ENCODE measurements around the gene AGMO. TPM values are rescaled to one million over a fixed set of nuclear protein-coding genes. Genes with fewer than 3 reads are reported as not detected.

AGMO gene
- total and polyA plus RNA-seq, 12 donors = 0.12 to 0.70 (median 0.40) TPM

- Histone ChIP-seq H3K9me3 (peaks cover 0 to 6% (median 0%) of the 10 kb centered on the region in 11 donors), H3K27ac (no peak overlapping the region), H3K4me3 (no peak overlapping the region), H3K27me3 (no peaks in the 10 kb centered on the region), H3K36me3 (no peaks in the 10 kb centered on the region), H3K4me1 (no peaks in the 10 kb centered on the region)
- intact Hi-C loops (cut with DNase I) = no loop called here
- ATAC-seq (no peak), DNase-seq (no peak)
- WGBS, 2 donors = 88 to 94% methylated on average over 2 of the region's 2 CpGs
- TF ChIP-seq CTCF (IDR thresholded peaks at IDR 0.05) = no peak
Measured at GRCh38 chr7:15402436-15403136, 159.2 kb downstream of the AGMO start.

GRCh38 chr7:15400440-15400839 lies 161.4 kb downstream of the AGMO start:
- Histone ChIP-seq H3K4me3 (no peak overlapping the region), H3K27me3 (no peaks in the 10 kb centered on the region), H3K36me3 (no peaks in the 10 kb centered on the region), H3K27ac (no peak overlapping the region), H3K4me1 (no peaks in the 10 kb centered on the region), H3K9me3 (peaks cover 0 to 16% (median 0%) of the 10 kb centered on the region in 11 donors)
- DNase-seq = no peak
- no peak for ATAC-seq
- no peak for TF ChIP-seq CTCF (IDR thresholded peaks at IDR 0.05)
- WGBS, 2 donors = 49 to 79% methylated on average over 3 of the region's 3 CpGs
- intact Hi-C loops (cut with DNase I) = no loop called here

GRCh38 chr7:15399441-15399840 lies 162.4 kb downstream of the AGMO start:
- Histone ChIP-seq H3K27me3 (no peaks in the 10 kb centered on the region), H3K27ac (no peak overlapping the region), H3K4me1 (no peaks in the 10 kb centered on the region), H3K36me3 (no peaks in the 10 kb centered on the region), H3K9me3 (peaks cover 0 to 16% (median 0%) of the 10 kb centered on the region in 11 donors), H3K4me3 (no peak overlapping the region)
- no peak for DNase-seq
- WGBS, 2 donors = 63 to 66% methylated on average over 2 of the region's 2 CpGs
- no peak for ATAC-seq
- intact Hi-C loops (cut with DNase I) = no loop called here
- no peak for TF ChIP-seq CTCF (IDR thresholded peaks at IDR 0.05)

- peaks cover 0 to 16% (median 0%) of the 10 kb centered on the region in 11 donors for H3K9me3 ChIP-seq
- 74 to 89% methylated on average over 9 of the region's 9 CpGs for WGBS, 2 donors
- ATAC-seq (no peak), DNase-seq (no peak)
- no peak overlapping the region for H3K27ac ChIP-seq
- no peaks in the 10 kb centered on the region for H3K27me3 ChIP-seq
- no peak for TF ChIP-seq CTCF (IDR thresholded peaks at IDR 0.05)
- H3K36me3 ChIP-seq = no peaks in the 10 kb centered on the region
- H3K4me3 ChIP-seq = no peak overlapping the region
- no peaks in the 10 kb centered on the region for H3K4me1 ChIP-seq
- intact Hi-C loops (cut with DNase I) = no loop called here
Measured at GRCh38 chr7:15397922-15398760, 163.7 kb downstream of the AGMO start.

Measured in heart right ventricle (tissue), 16 donors.